GM18909 (cell line): ENCODE data around the gene PARVB.

Experiments used
- ATAC-seq: cut with Tn5 transposase; IDR thresholded peaks from one replicate; pipeline ENCODE4 v1.9.1; 2021; ENCODE audit warnings: mild to moderate bottlenecking; ENCODE audit not compliant: unreplicated experiment, poor library complexity

PARVB gene

DNA sequence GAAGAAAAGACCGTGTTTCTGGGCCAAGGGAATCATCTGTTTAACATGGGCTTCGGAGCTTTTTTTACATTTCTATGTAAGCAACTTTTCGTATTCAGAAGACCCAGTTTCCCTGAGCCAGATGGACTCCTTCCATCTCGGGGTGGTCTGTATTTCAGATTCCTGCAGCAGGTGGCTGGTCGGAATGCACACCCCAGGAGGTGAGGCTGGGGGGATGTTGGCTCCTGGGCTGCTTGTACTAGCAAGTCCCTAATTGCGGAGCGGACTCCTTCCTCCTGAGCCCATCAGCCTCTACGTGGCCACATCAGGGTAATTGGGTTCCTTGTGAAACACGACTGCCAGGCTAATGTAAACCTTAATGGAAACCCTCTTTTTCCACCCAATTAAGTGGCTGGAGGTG, 58.7 kb downstream of the PARVB start:
- ATAC-seq, result no peak

DNA sequence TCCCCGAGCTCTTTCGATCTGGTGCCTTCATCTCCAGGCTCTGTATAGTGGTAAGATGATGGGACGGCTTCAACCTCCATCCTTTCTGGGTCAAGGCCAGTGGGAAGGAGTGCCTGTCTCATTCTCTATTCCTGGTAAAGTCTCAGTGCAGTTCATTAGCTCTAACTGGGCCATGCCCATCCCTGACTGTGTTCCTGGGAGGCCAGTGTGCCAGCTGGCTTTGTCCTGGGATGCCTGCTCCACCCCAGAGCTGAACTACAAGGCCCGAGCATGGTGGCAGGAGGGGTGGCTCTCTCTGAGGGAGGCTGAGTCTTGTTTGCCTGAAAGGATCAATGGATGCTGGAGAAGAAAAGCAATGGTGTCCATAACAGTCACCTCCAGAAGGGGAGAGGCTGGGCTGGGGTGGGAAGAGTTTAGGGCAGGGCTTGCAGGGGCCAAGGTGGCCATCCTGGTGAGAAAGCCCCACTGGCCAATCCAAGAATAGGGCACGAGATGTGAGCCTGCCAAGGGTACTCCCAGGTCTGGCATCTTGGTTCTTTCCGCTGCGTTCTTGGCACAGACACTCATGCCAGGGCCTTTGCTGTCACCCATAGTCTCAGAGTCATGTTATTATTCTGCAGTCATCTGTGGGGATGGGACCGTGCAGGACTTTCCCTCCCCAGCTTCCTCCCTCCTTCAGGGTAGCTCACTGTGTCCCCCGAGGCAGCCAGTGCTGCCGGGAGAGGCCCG, 60.1 kb downstream of the PARVB start:
- ATAC-seq, result no peak

DNA sequence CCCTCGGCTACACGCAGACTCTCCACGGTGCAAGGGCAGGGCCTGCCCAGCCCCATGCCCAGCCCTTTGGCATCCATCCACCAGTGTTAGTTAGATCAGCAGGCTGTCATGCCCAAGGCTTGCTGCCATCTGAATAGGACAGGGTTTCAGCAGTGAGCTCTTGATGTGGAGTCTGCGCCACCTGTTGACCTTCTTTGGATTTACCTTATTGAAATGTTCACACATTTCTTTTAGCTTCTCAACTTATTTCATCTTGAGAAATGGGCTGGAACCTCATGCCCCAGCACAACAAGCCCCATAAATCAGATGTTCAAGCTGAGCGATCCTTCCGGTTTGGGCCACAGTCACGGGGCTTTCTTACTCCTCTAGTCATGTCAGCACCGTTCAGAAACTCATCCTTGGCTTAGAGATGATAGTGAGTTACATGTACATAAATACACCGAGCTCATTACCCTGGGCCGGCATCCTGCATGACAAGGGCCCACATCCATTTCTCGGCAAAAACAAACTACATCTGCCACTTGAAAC, 61.7 kb downstream of the PARVB start:
- no peak for ATAC-seq

DNA sequence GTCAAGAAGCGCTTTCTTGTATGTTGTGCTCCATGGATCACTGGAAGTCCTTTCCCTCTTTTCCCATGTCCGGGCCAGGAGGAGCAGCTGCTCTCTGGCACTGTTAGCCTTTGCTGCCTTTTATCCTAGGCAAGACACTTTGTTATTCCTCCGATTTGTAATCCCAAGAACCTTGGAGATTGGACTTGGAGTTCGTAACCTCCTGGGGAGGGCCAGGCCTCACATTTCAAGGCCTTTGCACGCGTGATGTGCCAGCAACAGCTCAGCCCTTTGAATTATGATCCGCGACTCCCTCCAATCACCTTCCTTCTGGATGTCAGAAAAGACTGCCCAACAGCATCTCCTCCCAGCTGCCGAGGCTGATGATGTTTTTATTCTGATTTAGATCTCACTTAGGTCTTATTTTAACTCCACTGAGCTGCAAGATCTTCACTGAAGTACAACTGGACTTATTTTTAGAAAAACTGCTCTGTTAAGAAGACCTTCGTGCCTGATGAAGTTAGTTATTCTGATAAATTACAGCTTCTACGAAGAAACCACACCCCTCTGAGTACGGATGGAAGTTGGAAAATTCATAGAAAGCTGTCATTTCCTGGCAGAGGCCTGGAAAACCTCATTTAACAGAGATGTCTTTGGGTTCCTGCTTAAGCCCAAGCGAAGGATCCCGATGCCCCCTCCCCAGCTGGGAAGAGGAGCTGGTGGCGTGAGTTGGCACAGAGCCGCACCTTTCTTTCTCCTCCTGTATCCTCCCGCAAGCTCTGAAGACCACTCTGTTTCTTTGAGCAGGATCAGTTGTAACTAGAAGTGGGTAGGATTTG, 62.4 kb downstream of the PARVB start:
- ATAC-seq, result no peak

DNA sequence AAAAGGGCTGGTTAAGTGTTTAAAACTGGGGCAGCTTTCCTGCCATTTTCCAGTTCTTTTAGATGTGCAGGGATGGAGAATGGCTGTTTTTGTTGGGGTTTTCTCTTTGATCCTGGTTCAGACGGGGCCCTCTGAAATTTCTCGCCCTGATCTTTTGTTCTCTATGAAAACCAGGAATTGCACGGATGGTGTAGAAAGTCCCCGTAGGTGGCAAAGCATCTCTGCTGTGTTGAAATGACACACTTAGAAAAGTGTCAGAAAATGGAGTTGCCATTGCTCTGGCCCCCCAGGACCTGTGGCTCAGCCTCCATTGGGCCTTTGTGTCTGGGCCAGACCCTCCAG, 63.0 kb downstream of the PARVB start:
- no peak for ATAC-seq

DNA sequence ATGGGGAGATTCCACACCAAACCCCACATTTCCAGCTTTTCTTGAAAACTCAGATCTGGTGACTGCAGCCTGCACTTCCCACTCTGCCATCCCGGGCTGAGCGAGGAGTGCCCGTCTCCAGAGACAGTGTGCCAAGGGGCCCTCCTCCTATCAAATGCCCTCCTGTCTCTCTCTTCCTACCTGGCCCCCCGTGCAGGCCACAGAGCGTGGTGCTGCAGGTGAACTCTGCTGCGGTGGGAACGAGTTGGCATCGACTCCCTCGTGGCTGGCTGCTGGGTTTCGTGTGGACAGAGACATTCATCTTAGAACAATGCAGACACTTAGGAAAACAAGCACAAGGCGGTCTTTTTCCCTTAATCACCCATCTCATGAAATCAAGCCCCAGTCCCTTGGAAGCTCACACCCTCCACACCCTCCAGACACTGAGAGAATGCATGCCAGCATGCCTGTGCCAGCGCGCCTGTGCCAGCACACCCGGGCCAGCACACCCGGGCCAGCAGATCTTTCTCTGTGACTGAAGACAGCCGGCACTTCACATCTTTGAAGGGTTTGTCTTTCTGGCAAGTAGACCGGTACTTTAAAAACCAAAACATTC, 65.0 kb downstream of the PARVB start:
- ATAC-seq, result no peak

DNA sequence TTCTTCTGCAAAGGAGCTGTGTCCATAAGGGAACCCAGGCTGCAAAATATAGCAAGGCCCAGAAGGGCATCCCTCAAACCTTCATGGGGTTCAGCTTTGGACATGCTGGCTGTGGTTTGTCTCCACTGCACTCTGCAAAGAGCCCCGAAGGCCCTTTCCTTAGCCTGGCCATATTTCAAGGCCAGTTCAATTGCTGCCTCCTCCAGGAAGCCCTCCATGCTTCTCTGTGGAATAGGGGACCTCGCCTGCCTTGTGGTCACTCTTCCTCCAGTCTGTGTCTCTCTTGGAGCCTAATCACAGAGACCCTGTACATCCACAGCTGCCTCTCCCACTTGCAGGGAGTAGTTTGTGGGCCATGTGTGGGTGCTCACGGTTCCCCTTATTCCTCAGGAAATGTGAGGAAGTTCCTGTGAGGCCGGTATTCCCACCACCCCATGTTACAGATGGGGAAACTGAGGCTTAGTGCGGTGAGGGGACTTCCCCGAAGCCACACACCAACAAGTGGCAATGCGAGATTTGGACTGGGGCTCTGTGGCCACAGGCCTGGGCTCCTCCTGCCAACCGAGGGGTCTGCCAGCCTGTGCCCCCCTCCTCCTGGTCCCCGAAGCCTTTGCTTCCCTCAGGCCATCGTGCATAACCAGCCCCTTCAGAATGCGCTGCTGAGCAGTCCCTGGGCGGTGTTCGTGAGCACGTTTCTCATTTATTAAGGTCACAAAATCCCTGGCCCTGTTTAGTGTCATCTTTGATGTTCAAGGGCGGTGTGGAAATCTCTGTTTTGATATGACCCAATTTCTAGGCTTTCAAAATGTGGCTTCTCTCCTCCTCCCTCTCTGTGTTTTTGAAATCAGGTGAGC, 65.8 kb downstream of the PARVB start:
- ATAC-seq, result no peak

DNA sequence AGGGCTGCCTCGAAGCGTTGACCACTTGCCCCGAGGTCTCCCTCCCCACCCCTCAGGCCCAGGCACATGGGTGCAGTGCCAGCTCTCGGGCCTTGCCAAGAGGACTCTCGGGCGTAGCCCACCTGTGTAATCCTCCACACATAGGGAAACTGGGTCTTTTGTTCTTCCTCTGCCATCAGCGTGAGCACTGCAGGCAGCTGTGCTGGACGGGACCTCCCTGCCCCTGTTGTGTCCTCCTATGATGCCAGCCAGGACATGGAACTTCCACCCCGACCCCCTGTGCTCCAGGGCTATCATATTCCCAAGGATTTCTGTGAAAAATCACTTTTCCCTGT, 66.4 kb downstream of the PARVB start:
- ATAC-seq, result no peak

DNA sequence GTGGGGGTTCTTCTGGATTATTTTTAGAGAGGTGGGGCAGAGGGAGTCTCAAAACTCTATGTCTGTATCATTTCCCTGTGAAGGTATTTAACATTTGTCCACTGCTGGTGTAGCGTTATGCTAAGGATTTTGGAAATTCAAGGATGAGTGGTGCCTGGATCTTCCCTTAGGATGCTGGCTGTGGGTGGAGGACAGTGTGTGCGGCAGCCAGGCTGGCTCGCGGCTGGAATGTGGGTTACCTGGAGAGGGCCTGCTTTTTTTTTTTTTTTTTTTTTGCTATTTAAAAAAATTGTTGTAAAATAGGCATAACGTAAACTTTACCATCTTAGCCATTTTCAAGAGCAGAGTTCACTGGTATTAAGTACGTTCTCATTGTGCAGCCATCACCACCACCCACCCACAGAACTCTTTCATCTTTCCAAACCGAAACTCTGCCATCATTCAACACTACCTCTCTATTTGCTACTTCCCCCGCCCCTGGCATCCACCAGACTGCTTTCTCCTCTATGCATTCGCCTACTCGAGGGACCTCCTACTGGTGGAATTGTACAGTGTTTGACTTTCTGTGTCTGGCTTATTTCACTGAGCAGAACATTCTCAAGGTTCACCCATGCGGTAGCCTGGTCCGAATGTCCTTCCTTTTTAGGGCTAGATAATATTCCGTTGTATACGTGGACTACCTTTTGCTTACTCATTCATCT, 67.1 kb downstream of the PARVB start:
- ATAC-seq, result no peak

DNA sequence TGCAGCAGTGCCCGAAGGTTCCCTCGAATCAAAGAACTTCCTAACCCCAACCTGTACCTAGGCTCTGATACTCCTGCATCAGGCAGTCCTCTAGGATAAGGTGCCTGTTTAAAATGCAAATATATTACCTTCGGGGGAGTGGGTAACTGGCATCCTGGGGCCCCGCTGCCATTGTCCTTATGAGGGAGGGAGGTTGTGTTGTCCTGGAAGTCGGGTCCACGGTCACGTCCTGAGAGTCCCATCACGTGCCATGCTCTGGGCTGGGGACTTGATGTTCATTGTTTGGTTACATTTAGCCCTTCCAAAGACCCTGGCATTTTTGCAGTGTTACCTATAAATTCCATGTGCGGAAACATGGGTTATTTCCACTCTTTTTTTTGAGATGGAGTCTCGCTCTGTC, 67.6 kb downstream of the PARVB start:
- ATAC-seq, result no peak

DNA sequence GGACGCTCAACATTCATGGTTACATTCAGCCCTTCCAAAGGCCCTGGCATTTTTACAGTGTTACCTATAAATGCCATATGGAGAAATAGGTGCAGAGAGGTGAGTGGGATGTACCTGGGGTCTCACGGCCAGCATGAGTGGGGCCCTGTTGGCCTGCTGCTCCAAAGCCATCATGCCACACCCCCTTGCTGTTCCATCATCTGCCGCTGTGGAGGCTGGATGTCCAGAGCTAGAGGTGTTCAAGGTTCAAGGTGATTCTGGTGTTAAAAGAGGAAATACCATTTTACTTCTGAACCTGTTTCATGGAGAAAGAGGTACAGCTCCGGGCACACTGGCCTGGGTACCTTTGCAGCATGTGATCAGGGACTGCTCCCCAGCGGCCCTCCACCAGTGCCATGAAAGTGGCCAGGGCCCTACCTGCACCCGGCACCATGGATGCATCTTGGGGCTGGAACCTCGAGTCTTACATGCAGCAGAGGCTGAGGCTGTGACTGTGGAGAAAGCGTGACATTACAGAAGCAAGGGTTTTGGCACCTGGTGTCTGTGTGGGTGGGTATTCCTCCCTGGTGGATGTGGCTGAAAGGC, 68.6 kb downstream of the PARVB start:
- ATAC-seq, result no peak

DNA sequence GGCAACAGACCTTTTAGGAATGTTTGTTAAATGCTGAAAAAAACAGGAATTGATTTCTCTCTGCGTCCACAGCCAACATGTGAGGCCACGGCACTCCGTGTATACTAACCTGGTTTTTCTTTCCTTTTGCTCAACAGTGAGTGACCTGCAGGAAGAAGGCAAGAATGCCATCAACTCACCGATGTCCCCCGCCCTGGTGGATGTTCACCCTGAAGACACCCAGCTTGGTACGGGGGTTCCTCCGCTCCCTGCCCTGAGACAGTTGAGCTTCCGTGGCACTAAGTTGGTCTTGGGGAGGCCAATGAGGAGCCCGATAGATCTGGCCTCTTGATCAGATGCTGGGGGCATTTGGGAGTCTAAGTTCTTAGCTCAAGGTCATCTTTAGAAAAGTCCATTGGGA, 69.7 kb downstream of the PARVB start:
- no peak for ATAC-seq

DNA sequence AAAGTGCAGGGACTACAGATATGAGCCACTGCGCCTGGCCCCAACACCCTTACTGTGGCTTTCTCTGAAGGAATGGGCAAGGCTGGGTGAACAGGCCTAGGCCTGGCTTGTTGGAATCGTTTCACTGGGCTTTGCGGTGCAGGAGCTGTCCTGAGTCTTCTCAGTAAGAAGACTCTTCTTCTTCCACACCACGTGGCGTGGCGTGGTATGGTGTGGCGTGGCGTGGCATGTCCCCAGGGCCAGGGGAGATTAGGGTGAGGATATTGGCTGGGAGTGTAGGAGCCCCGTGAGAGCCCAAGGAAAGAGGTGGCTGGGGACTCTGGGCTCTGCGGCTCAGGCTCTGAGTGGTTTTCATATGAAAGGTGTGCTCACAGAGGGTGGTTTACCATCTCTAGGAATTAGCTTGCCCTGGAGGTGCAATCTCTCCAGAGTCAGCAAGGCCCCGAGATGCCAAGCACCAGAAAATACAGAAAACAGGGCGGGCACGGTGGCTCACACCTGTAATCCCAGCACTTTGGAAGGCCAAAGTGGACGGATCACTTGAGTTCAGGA, 70.7 kb downstream of the PARVB start:
- no peak for ATAC-seq

DNA sequence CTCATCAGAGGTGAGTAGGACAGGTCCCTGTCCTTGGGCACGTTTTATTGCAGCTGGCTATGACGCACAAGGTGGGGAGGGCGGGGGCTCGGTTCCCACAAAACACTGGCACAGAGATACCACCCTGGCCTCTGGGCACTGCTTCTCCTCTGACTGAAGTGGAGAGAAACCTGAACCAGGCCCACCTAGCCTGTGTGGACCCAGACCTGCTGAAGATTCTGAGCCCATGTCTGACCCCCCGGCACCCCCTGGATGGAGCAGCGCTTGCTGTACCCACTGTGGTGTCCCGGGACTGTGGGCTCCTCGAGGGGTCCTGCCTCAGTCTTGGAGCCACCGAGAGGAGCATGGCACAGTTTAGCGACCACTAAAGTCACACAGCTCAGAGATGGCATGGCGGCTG, 72.6 kb downstream of the PARVB start:
- ATAC-seq, result no peak

DNA sequence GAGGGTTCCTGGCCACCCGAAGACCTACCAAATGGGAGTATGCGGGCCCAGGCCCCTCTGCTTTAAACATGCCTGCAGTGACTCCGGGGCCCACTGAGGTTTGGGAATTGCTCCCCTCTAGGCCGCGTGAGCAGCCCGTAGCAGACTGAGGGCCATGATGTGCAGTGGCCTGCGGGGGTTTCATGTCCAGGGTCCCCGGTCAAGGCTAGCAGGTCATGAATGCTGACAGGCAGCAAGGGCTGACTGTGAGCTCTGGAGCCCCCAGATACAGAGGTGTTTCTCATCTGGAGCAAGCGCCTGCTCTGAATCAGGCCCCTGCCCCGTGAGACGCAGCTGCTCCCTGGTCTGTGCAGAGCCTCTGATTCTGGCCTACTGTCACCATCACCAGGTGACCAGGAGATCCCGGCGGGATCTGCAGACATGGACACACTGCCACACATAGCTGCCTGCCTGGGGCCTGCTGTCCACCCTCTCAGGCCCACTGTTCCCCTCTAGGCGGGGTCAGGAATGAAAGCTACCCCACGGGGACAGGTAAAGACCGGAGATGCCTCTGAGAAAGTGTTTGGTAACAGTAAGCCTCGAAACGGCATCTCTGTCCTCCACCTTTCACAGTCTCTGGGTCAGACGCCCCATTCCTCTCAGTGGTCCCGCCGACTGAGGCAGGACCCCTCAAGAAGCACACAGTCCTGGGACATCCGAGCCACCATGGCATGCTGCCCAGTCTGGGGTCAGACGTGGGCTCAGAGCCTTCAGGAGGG, 73.3 kb downstream of the PARVB start:
- ATAC-seq, result no peak

DNA sequence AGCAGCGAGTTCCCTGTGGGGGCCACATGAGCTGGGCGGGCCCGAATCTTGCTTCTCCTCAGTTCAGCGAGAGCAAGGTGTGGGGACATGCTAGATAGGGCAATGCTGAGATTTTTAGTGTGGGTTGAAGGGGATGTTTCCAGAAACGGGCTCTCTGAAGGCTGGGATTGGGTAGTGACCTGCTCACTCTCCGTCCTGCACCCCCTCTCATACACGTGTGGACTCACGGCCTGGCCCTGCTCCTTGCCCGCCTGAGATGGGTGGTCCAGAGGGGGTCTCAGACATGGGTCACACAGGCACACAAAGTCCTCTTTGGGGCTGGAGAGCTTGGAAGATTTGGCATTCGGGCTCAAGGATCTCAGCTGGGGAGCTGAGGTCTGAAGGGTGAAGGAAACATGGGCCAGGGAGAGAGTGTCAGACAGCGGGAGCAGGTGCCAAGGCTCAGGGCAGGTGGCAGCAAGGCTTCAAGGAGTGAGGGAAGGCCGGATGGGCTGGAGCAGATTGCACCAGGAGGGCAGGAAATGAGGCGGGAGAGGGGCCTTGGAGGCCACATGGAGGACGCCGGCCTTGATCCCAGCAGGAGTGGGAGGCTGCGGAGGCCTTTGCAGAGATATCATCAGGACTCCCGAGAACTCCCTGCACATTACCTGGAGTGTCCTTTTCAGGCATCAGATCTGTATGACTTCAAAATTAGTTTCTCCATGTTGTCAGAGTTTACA, 74.1 kb downstream of the PARVB start:
- ATAC-seq, result no peak

DNA sequence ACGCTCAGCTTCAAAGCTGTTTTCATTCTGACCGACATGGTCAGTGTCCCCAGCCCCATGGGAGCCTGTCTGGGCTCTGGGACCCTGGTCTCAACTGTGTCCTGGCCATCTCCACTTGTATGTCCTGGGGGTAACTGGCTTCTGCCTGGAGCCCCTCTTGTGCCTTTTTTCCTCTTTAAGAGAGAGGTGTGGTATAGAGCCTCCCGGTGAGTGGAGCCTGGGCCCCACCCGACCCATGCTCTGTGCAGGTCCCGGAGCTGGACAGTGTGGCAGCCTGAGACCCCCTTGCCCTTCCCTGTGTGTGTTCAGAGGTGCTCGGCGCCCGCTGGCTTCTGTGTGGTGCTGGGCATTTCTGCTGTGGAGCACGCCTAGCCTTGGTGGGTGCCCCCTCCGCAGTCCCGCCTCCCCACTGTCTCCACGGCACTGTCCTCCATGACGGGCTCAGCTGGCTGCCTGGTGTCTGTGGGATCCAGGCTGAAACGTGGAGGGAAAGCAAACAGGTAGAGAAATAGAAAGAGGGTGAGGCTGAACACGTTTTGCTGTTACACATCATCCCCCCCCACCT, 74.9 kb downstream of the PARVB start:
- no peak for ATAC-seq

DNA sequence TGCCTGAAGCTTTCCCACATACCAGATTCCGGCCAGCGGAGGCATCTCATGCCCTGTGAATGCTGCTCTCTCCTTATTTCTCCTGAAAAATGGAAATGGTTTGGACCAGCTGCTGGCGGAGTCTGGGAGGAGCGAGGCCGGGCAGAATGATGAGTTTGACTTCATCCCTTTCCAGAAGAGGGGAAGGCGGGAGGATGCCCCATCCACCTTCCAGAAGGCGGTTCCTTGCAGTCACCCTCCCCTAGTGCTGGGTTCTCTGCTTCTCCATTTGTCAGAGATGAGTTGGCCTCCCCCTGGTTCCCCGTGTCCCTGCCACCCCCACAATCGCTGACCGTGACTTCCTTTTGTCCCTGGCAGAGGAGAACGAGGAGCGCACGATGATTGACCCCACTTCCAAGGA, 75.6 kb downstream of the PARVB start:
- no peak for ATAC-seq
